OCI-LY1 (cell line): ENCODE measurements around the gene GALNT16.

Source experiments
- CTCF ChIP-seq: fragments of 200-600 bp; sonication (generic), shearing (Covaris generic); IDR thresholded peaks from 2 replicates; pipeline ENCODE4 v1.5.1; 2017; ENCODE audit warnings: mild to moderate bottlenecking, antibody characterized with exemption, low read length, moderate library complexity, mixed read lengths
- EZH2 ChIP-seq: fragments of 200-600 bp; sonication (generic), shearing (Covaris generic); IDR thresholded peaks from 2 replicates; pipeline ENCODE4 v1.8.0; 2017; ENCODE audit warnings: borderline replicate concordance, mixed run types, mild to moderate bottlenecking, antibody characterized with exemption, low read length, moderate library complexity, mixed read lengths

GRCh38 chr14:69392481-69392880 is 132.5 kb downstream of the GALNT16 start:
- TF ChIP-seq CTCF = no peak
- no peak for TF ChIP-seq EZH2
